CD14-positive monocyte (primary cell): ENCODE measurements around the gene FN1. TPM values are rescaled to one million over a fixed set of nuclear protein-coding genes. Genes with fewer than 3 reads are reported as not detected.

Experiments
- DNase-seq, 3 donors: peaks; one replicate each; pipeline ENCODE4 v3.0.0-alpha.2; 2011 to 2022
- H2AFZ ChIP-seq: 2 replicates; pipeline ENCODE4 v1.6.0; 2012; ENCODE audit warnings: mild to moderate bottlenecking, low read depth, low read length, inconsistent platforms; ENCODE audit not compliant: insufficient read depth, poor library complexity, severe bottlenecking
- H3K27ac ChIP-seq, 2 donors: 1 replicate in 1 of 2; 2 replicates in 1 of 2; pipeline ENCODE4 v1.5.1; 2012 to 2013; ENCODE audit warnings: low read length in 2 of 2, control low read depth in 1 of 2, inconsistent platforms in 1 of 2, low read depth in 1 of 2, mild to moderate bottlenecking in 1 of 2
- H3K27me3 ChIP-seq, 2 donors: one replicate each; pipeline versions ENCODE4 v1.6.0 to v1.6.1; 2011 to 2013; ENCODE audit warnings: low read length in 2 of 2; ENCODE audit not compliant: control insufficient read depth in 2 of 2, insufficient read depth in 2 of 2
- H3K36me3 ChIP-seq, 2 donors: replicated peaks in 1 of 2; 1 replicate in 1 of 2; 2 replicates in 1 of 2; pipeline versions ENCODE4 v1.5.1 to v1.6.1; 2012 to 2013; ENCODE audit warnings: low read length in 2 of 2, control low read depth in 1 of 2, inconsistent platforms in 1 of 2, mild to moderate bottlenecking in 1 of 2; ENCODE audit not compliant: insufficient read depth in 2 of 2, control insufficient read depth in 1 of 2
- H3K4me1 ChIP-seq, 2 donors: 1 replicate in 1 of 2; 2 replicates in 1 of 2; pipeline versions ENCODE4 v1.5.1 to v1.6.1; 2012 to 2013; ENCODE audit warnings: low read length in 2 of 2, control low read depth in 1 of 2, inconsistent platforms in 1 of 2, mild to moderate bottlenecking in 1 of 2, moderate library complexity in 1 of 2; ENCODE audit not compliant: insufficient read depth in 2 of 2, control insufficient read depth in 1 of 2
- H3K4me2 ChIP-seq: replicated peaks from 2 replicates; pipeline ENCODE3; 2012; ENCODE audit warnings: low read length, moderate library complexity, mild to moderate bottlenecking; ENCODE audit not compliant: poor library complexity, severe bottlenecking; ENCODE audit errors: extremely low read depth
- H3K4me3 ChIP-seq, 3 experiments: fragments of 200-600 bp in 1 of 3; sonication (generic) in 1 of 3; replicated peaks in 1 of 3; 1 replicate in 2 of 3; 2 replicates in 1 of 3; pipeline ENCODE4 v1.5.1; 2011 to 2013; ENCODE audit warnings: low read length in 3 of 3, mild to moderate bottlenecking in 3 of 3, control low read depth in 2 of 3, low read depth in 2 of 3, inconsistent platforms in 1 of 3, moderate library complexity in 1 of 3
- H3K79me2 ChIP-seq: 2 replicates; pipeline ENCODE4 v1.6.0; 2012; ENCODE audit warnings: mild to moderate bottlenecking, control low read depth, inconsistent platforms, low read length, moderate library complexity; ENCODE audit not compliant: insufficient read depth
- H3K9ac ChIP-seq: 2 replicates; pipeline ENCODE4 v1.6.0; 2017; ENCODE audit warnings: low read length, mild to moderate bottlenecking; ENCODE audit not compliant: insufficient read depth, poor library complexity, severe bottlenecking
- H3K9me3 ChIP-seq, 2 donors: replicated peaks in 1 of 2; 1 replicate in 1 of 2; 2 replicates in 1 of 2; pipeline versions ENCODE4 v1.5.1 to v1.6.1; 2012 to 2013; ENCODE audit warnings: low read length in 2 of 2, control low read depth in 1 of 2; ENCODE audit not compliant: control insufficient read depth in 1 of 2, insufficient read depth in 1 of 2
- H4K20me1 ChIP-seq: 2 replicates; pipeline ENCODE4 v1.6.0; 2012; ENCODE audit warnings: mild to moderate bottlenecking, low read length, control low read depth, moderate library complexity; ENCODE audit not compliant: insufficient read depth
- H3K27ac Mint-ChIP-seq, 7 donors: one replicate each; pipeline ENCODE4 v1.8.0; 2020; ENCODE audit warnings: mild to moderate bottlenecking in 7 of 7, mixed read lengths in 7 of 7, moderate library complexity in 6 of 7, inconsistent platforms in 2 of 7
- H3K27me3 Mint-ChIP-seq, 3 donors: one replicate each; pipeline ENCODE4 v1.8.0; 2021 to 2022; ENCODE audit warnings: low read depth in 3 of 3, mild to moderate bottlenecking in 3 of 3, mixed read lengths in 3 of 3, moderate library complexity in 3 of 3, inconsistent platforms in 1 of 3
- H3K36me3 Mint-ChIP-seq, 2 donors: one replicate each; pipeline ENCODE4 v1.8.0; 2020; ENCODE audit warnings: mixed read lengths in 2 of 2, inconsistent platforms in 1 of 2, mild to moderate bottlenecking in 1 of 2
- H3K4me1 Mint-ChIP-seq: one replicate; pipeline ENCODE4 v1.8.0; 2020; ENCODE audit warnings: mild to moderate bottlenecking, mixed read lengths
- H3K4me3 Mint-ChIP-seq, 2 donors: one replicate each; pipeline ENCODE4 v1.8.0; 2020; ENCODE audit warnings: mild to moderate bottlenecking in 2 of 2, mixed read lengths in 2 of 2, moderate library complexity in 1 of 2
- H3K9me3 Mint-ChIP-seq, 7 donors: one replicate each; pipeline ENCODE4 v1.8.0; 2020 to 2022; ENCODE audit warnings: mixed read lengths in 7 of 7, mild to moderate bottlenecking in 6 of 7, moderate library complexity in 6 of 7, inconsistent platforms in 2 of 7
- WGBS: methylation state at CpG from one replicate; pipeline ENCODE4 v1.1.5; 2013; ENCODE audit warnings: missing lambda C conversion rate; ENCODE audit not compliant: insufficient coverage; 5-methylcytosine and 5-hydroxymethylcytosine counted together
- intact Hi-C, 2 donors: fragments of 100-400 bp; cut with micrococcal nuclease; formaldehyde crosslinking; loops; one replicate each; pipeline versions ENCODE4 v1.15.0 to v1.15.1; 2023
- polyA plus RNA-seq, 3 donors: library from polyadenylated mRNA; depleted of rRNA in 1 of 3; unstranded in 2 of 3; stranded (reverse) in 1 of 3; fragments of 300-500 nt in 2 of 3; fragments of >200 nt in 1 of 3; fragmentation: Illumina TruSeq in 2 of 3; gene quantifications; 1 replicate in 2 of 3; 2 replicates in 1 of 3; pipeline ENCODE4 v1.2.3, GENCODE V29; 2012 to 2021
- TF ChIP-seq, protein P1 (sequence below): fragments of 200-600 bp; IDR thresholded peaks from one replicate; pipeline ENCODE4 v1.8.0; 2022; ENCODE audit warnings: antibody characterized with exemption, mild to moderate bottlenecking

Gene FN1
- polyA plus RNA-seq, 3 donors = 0.21 to 0.72 (median 0.23) TPM

DNA sequence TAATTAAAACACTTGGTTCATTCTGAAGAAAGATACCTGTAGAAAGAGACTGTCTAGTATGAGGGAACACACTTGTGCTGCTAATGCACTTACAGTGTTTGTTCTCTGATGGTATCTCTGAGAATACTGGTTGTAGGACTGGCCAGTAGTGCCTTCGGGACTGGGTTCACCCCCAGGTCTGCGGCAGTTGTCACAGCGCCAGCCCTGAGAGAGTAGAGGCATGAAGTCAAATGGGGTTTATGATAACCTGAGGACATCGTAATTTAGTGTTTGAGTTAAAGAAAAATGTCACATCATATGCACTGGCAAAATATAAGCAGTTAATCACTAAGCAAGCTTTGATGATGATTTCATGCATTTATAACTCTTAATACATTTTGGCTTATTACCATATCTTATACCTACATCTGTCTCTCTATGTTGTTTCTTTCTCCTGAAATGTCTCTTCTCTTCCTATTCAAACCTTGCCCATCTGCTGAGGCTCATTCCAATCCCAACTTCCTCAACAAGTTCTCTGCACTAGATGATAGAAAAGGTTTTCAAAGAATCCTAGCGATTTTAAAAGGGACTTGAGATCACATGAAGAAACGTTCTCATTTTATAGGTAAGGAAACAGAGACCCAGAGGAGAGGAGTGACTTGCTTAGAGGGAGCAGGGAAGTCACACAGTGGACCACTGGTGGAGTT, 73.8 kb downstream of the FN1 start:
- no peaks in the 10 kb centered on the region for H3K9me3 Mint-ChIP-seq
- 73% methylated on average over 3 of the region's 6 CpGs for WGBS

DNA sequence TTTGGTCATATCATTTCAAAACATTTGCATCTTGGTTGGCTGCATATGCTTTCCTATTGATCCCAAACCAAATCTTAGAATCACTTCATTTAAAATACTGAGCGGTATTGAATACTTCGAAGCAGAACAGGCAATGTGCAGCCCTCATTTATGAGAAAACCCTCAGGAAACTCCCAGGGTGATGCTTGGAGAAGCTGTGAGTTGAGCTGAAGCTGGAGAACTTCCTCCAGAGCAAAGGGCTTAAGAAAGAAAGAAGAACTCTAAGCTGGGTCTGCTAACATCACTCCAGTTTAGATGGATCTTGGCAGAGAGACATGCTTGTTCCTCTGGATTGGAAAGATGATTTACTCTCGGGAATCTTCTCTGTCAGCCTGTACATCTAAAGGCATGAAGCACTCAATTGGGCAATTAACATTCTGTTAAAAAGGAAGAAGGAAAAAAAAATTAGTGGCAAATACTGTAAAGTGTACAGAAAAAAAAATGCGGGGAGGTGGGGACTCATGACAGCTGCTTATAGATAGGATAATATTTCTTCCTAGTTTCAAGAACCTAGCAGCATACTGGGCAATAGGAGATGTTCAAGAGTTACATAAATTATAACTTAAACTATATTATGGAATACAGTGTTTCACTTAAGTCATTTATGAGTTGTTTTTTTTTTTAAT, 74.5 kb downstream of the FN1 start:
- Histone ChIP-seq H3K4me2 (no peak overlapping the region), H4K20me1 (no peaks in the 10 kb centered on the region), H2AFZ (no peak overlapping the region), H3K36me3 (no peaks in the 10 kb centered on the region), H3K4me1 (no peaks in the 10 kb centered on the region), H3K9ac (no peak overlapping the region), H3K27ac (no peak overlapping the region), H3K4me3 (no peak overlapping the region), H3K79me2 (no peaks in the 10 kb centered on the region), H3K27me3 (no peaks in the 10 kb centered on the region), H3K9me3 (no peaks in the 10 kb centered on the region)
- no peak for DNase-seq
- H3K36me3 Mint-ChIP-seq = peaks cover 0 to 16% of the 10 kb centered on the region in 2 donors
- H3K4me1 Mint-ChIP-seq = no peaks in the 10 kb centered on the region
- H3K27ac Mint-ChIP-seq = peak overlapping the region in 1 of 7 donors; percentile 41
- no peaks in the 10 kb centered on the region for H3K9me3 Mint-ChIP-seq
- intact Hi-C loops = no loop called here
- no peak overlapping the region for H3K4me3 Mint-ChIP-seq
- WGBS = no CpG with 5 or more reads among the region's 4 CpGs
- H3K27me3 Mint-ChIP-seq = no peaks in the 10 kb centered on the region
- TF ChIP-seq, protein P1, sequence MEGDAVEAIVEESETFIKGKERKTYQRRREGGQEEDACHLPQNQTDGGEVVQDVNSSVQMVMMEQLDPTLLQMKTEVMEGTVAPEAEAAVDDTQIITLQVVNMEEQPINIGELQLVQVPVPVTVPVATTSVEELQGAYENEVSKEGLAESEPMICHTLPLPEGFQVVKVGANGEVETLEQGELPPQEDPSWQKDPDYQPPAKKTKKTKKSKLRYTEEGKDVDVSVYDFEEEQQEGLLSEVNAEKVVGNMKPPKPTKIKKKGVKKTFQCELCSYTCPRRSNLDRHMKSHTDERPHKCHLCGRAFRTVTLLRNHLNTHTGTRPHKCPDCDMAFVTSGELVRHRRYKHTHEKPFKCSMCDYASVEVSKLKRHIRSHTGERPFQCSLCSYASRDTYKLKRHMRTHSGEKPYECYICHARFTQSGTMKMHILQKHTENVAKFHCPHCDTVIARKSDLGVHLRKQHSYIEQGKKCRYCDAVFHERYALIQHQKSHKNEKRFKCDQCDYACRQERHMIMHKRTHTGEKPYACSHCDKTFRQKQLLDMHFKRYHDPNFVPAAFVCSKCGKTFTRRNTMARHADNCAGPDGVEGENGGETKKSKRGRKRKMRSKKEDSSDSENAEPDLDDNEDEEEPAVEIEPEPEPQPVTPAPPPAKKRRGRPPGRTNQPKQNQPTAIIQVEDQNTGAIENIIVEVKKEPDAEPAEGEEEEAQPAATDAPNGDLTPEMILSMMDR = no peak

More for the DNA sequence above, 73.8 kb downstream of the FN1 start:
- Mint-ChIP-seq H3K36me3 (peaks cover 0 to 16% of the 10 kb centered on the region in 2 donors), H3K27me3 (no peaks in the 10 kb centered on the region), H3K27ac (no peak overlapping the region), H3K4me1 (no peaks in the 10 kb centered on the region), H3K4me3 (no peak overlapping the region)
- Histone ChIP-seq H3K4me2 (no peak overlapping the region), H4K20me1 (no peaks in the 10 kb centered on the region), H3K4me3 (no peak overlapping the region), H3K9ac (no peak overlapping the region), H3K27me3 (no peaks in the 10 kb centered on the region), H3K4me1 (no peaks in the 10 kb centered on the region), H3K27ac (no peak overlapping the region), H2AFZ (no peak overlapping the region), H3K79me2 (no peaks in the 10 kb centered on the region), H3K9me3 (no peaks in the 10 kb centered on the region), H3K36me3 (no peaks in the 10 kb centered on the region)
- TF ChIP-seq, protein P1 = no peak
- no peak for DNase-seq
- intact Hi-C loops = no loop called here
